Transverse colon (tissue), 4 donors: Measurements from ENCODE around the gene SPTLC3. TPM values are rescaled to one million over a fixed set of nuclear protein-coding genes. Genes with fewer than 3 reads are reported as not detected.

Experiments used
- DNase-seq: peaks from one replicate; pipeline ENCODE4 v3.0.0-alpha.2; 2019
- H3K27ac ChIP-seq, 4 donors: fragments of 200-600 bp; sonication (generic); 2 replicates each; pipeline ENCODE4 v1.5.1; 2016 to 2018; ENCODE audit warnings: inconsistent platforms in 4 of 4
- H3K27me3 ChIP-seq: fragments of 200-600 bp; sonication (generic); 2 replicates; pipeline ENCODE4 v1.5.1; 2017; ENCODE audit warnings: inconsistent platforms
- H3K36me3 ChIP-seq, 4 donors: fragments of 200-600 bp; sonication (generic); 2 replicates each; pipeline ENCODE4 v1.5.1; 2017 to 2019; ENCODE audit warnings: inconsistent platforms in 4 of 4
- H3K4me1 ChIP-seq, 4 donors: fragments of 200-600 bp; sonication (generic); 2 replicates each; pipeline ENCODE4 v1.5.1; 2017 to 2020; ENCODE audit warnings: inconsistent platforms in 4 of 4
- H3K4me3 ChIP-seq, 4 donors: fragments of 200-600 bp; sonication (generic); 1 replicate in 1 of 4; 2 replicates in 3 of 4; pipeline versions ENCODE4 v1.5.1 to v1.6.1; 2017 to 2019; ENCODE audit warnings: inconsistent platforms in 4 of 4
- H3K9me3 ChIP-seq, 2 donors: fragments of 200-600 bp; sonication (generic); 2 replicates each; pipeline ENCODE4 v1.5.1; 2017 to 2019; ENCODE audit warnings: inconsistent platforms in 2 of 2
- EP300 ChIP-seq: sonication (generic); formaldehyde crosslinking; IDR thresholded peaks from one replicate; pipeline ENCODE4 v1.6.1; 2017; ENCODE audit warnings: antibody characterized with exemption, low read depth
- POLR2A ChIP-seq: fragments of 450-650 bp; IDR thresholded peaks from one replicate; pipeline ENCODE4 v1.6.1; 2016; ENCODE audit warnings: antibody characterized with exemption, mild to moderate bottlenecking, moderate library complexity
- POLR2AphosphoS5 ChIP-seq, 3 donors: sonication (generic); formaldehyde crosslinking; IDR thresholded peaks; one replicate each; pipeline ENCODE4 v1.6.1; 2016; ENCODE audit warnings: antibody characterized with exemption in 3 of 3
- WGBS, 2 donors: methylation state at CpG; one replicate each; pipeline ENCODE4 v1.1.5; 2018; ENCODE audit warnings: low coverage in 1 of 2; 5-methylcytosine and 5-hydroxymethylcytosine counted together
- in situ Hi-C, 4 donors: fragments of 200-750 bp; cut with MboI; loops; one replicate each; pipeline versions ENCODE4 v1.15.0 to v1.15.1; 2017; ENCODE audit warnings: low sequenced_read_pairs in 3 of 4, low pct_ligation_motif_present in 1 of 4, low pct_unique_long_range_greater_than_20kb in 1 of 4
- intact Hi-C: fragments of 100-400 bp; cut with DNase I; formaldehyde crosslinking; loops from one replicate; pipeline ENCODE4 v1.15.1; 2023; ENCODE audit warnings: low total_unique reads
- total RNA-seq, 4 donors: library from RNA; depleted of rRNA; stranded (reverse); fragments of >200 nt; gene quantifications; one replicate each; pipeline ENCODE4 v1.1.0, GENCODE V29; 2016
- TF ChIP-seq, protein P1 (sequence below), 5 experiments: fragments of 200-600 bp in 3 of 5; fragments of 450-650 bp in 2 of 5; sonication (generic) in 3 of 5; IDR thresholded peaks; 1 replicate in 2 of 5; 2 replicates in 3 of 5; pipeline ENCODE4 v1.5.1; 2016 to 2017; ENCODE audit warnings: antibody characterized with exemption in 5 of 5, inconsistent platforms in 3 of 5, mild to moderate bottlenecking in 2 of 5, moderate library complexity in 1 of 5

The SPTLC3 gene
- total RNA-seq, 4 donors from 2014 or later, result 2.6 to 11.6 (median 8.8) TPM

DNA sequence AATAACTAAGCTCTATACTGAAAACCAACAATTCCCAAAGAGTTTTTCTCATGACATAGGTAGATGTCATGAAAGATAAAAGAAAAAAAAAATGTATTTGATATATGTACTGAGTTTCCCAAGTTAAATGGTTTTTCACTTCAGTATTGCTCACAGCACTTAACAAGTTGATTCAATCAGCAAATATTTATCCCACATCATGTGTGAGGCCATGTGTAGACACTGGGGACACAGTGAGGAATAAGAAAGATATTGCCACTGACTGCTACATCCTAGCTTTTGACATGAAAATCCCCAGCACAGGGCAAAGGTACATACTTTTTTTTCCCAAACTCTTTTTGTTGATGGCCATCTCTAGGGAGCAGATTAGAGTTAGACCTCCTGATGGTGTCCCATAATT lies 25.3 kb downstream of the SPTLC3 start:
- H3K27me3 ChIP-seq, result no peaks in the 10 kb centered on the region
- H3K4me3 ChIP-seq, result no peak overlapping the region
- no peaks in the 10 kb centered on the region for H3K36me3 ChIP-seq
- TF ChIP-seq EP300 (no peak), POLR2A (no peak), POLR2AphosphoS5 (IDR thresholded peaks at IDR 0.05) (no peak)
- TF ChIP-seq, protein P1, sequence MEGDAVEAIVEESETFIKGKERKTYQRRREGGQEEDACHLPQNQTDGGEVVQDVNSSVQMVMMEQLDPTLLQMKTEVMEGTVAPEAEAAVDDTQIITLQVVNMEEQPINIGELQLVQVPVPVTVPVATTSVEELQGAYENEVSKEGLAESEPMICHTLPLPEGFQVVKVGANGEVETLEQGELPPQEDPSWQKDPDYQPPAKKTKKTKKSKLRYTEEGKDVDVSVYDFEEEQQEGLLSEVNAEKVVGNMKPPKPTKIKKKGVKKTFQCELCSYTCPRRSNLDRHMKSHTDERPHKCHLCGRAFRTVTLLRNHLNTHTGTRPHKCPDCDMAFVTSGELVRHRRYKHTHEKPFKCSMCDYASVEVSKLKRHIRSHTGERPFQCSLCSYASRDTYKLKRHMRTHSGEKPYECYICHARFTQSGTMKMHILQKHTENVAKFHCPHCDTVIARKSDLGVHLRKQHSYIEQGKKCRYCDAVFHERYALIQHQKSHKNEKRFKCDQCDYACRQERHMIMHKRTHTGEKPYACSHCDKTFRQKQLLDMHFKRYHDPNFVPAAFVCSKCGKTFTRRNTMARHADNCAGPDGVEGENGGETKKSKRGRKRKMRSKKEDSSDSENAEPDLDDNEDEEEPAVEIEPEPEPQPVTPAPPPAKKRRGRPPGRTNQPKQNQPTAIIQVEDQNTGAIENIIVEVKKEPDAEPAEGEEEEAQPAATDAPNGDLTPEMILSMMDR (IDR thresholded peaks at IDR 0.05), result no peak
- no peak for DNase-seq
- in situ Hi-C loops (no loop called here), intact Hi-C loops (no loop called here)
- no peak overlapping the region for H3K27ac ChIP-seq
- H3K4me1 ChIP-seq, result peaks cover 0 to 6% (median 1%) of the 10 kb centered on the region in 4 donors
- H3K9me3 ChIP-seq, result no peaks in the 10 kb centered on the region

DNA sequence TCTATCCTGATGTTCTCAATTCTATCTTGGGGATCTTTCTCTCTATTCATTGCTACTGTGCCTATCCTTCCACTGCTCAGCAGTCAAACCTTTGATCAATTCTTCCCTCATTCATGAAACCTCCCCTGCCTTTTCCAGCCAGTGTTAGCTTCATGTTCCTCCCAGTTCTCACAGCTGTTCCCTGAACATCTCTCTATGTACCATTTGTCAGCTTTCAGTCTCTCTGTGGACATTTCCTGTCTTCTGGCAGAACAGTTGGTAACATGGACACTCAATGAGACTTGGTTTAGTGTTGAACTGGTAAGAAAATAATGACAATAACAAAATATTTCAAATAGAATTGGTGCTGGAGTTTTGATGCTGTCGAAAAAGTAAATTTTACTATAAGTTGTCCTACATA lies 26.2 kb downstream of the SPTLC3 start:
- intact Hi-C loops (no loop called here), in situ Hi-C loops (no loop called here)
- WGBS, 2 donors, result 85 to 92% methylated on average over 1 of the region's 1 CpG
- Histone ChIP-seq H3K4me3 (no peak overlapping the region), H3K36me3 (no peaks in the 10 kb centered on the region), H3K9me3 (no peaks in the 10 kb centered on the region), H3K27ac (no peak overlapping the region), H3K27me3 (no peaks in the 10 kb centered on the region), H3K4me1 (peaks cover 0 to 2% (median under 1%) of the 10 kb centered on the region in 4 donors)
- TF ChIP-seq, protein P1 (IDR thresholded peaks at IDR 0.05), result no peak
- TF ChIP-seq EP300, result no peak
- no peak for DNase-seq

DNA sequence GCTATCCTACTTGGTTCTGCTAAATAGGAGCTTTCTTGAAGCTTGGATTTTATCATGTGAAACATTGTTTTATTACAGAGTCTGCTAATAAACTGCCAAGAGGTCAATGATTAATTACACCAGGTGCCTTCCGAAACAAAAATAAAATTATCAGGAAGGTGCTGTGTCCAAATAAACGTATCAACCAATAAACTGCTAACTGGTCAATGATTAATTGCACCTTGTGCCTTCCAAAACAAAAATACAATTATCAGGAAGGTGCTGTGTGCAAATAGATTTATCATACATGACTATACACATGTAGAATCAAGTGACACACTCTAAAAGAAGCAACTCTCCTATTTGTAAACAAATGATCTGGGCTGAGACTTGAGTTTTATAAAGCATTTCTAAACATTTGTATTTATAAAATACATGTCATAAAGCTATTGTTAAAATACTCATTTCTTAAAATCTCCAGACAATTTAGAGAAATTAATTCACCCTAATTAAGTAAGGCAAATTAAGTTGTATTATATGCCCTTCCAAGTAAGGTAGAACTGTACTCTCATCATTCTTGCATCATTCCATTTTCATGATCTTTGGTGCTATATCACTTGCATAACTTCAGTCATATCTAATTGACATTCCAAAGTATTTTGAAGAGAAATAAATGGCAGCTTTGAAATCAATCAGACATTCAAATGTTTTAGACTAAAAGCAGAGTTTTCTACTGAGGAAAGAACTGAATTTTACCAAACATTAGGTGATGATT lies 26.8 kb downstream of the SPTLC3 start:
- Histone ChIP-seq H3K27ac (no peak overlapping the region), H3K27me3 (no peaks in the 10 kb centered on the region), H3K36me3 (no peaks in the 10 kb centered on the region), H3K9me3 (no peaks in the 10 kb centered on the region), H3K4me1 (no peaks in the 10 kb centered on the region), H3K4me3 (no peak overlapping the region)
- no peak for DNase-seq
- WGBS, 2 donors, result 52 to 59% methylated on average over 2 of the region's 2 CpGs
- TF ChIP-seq, protein P1 (IDR thresholded peaks at IDR 0.05), result no peak
- TF ChIP-seq POLR2AphosphoS5 (IDR thresholded peaks at IDR 0.05) (no peak), EP300 (no peak), POLR2A (no peak)
- in situ Hi-C loops, result no loop called here
- intact Hi-C loops, result no loop called here

DNA sequence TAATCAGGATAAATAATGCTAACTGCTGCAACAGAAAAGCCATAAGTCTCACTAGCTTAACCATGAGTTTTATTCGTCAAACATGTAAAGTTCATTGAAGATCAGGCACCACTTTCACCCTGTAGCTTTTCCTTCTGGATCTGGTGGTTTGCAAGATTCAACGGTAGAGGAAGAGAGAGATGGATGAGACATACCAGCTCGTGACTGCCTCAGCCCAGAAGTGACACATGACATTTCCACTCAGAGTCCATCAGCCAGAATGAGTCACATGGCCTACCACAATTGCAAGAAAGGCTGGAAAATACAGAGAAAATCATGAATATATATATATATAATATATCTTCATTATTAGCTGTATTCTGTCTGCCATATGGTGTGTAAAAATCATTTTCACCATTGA lies 29.0 kb downstream of the SPTLC3 start:
- intact Hi-C loops, result no loop called here
- no peaks in the 10 kb centered on the region for H3K4me1 ChIP-seq
- no peak overlapping the region for H3K4me3 ChIP-seq
- no peaks in the 10 kb centered on the region for H3K9me3 ChIP-seq
- no peaks in the 10 kb centered on the region for H3K36me3 ChIP-seq
- H3K27ac ChIP-seq, result no peak overlapping the region
- in situ Hi-C loops, result no loop called here
- WGBS, 2 donors, result 73 to 87% methylated on average over 3 of the region's 3 CpGs
- DNase-seq, result no peak
- TF ChIP-seq EP300 (no peak), POLR2AphosphoS5 (IDR thresholded peaks at IDR 0.05) (no peak), POLR2A (no peak)
- TF ChIP-seq, protein P1 (IDR thresholded peaks at IDR 0.05), result no peak
- H3K27me3 ChIP-seq, result no peaks in the 10 kb centered on the region
